ENCODE data around the gene FRMD4A.

FRMD4A gene

GRCh38 chr10:14151571-14151970 is 179.2 kb downstream of the FRMD4A start:
- H3K9ac ChIP-seq (ENCODE audit: low read length) = no peak overlapping the region
- H3K4me3 ChIP-seq (ENCODE audit: insufficient read depth, low read length, poor library complexity, severe bottlenecking) = no peak overlapping the region
- no peaks in the 10 kb centered on the region for H4K20me1 ChIP-seq (ENCODE audit: low read depth, low read length)
- H3K9me3 ChIP-seq (ENCODE audit: insufficient read depth, low read length) = no peaks in the 10 kb centered on the region
- H3K4me2 ChIP-seq (ENCODE audit: low read depth, low read length, poor library complexity, severe bottlenecking) = no peak overlapping the region
- TF ChIP-seq CTCF (IDR thresholded peaks at IDR 0.05; ENCODE audit: insufficient read depth, low read length, poor library complexity, severe bottlenecking) (no peak), EZH2phosphoT487 (conservative IDR thresholded peaks at IDR 0.05; ENCODE audit: low read length) (no peak)
- H3K36me3 ChIP-seq (ENCODE audit: low read length) = no peaks in the 10 kb centered on the region
- no peak overlapping the region for H3K27ac ChIP-seq (ENCODE audit: low read depth, low read length)
- H3F3A ChIP-seq (ENCODE audit: insufficient read depth) = no peaks in the 10 kb centered on the region
- no peak overlapping the region for H2AFZ ChIP-seq (ENCODE audit: low read depth, low read length, severe bottlenecking)
- no peaks in the 10 kb centered on the region for H3K27me3 ChIP-seq (ENCODE audit: low read length)
- H3K9me2 ChIP-seq (replicated peaks; ENCODE audit: insufficient read depth, low read length) = no peaks in the 10 kb centered on the region
- H3K79me2 ChIP-seq (ENCODE audit: insufficient read depth, low read length) = no peaks in the 10 kb centered on the region

GRCh38 chr10:14150526-14150925 is 180.2 kb downstream of the FRMD4A start:
- Histone ChIP-seq H3K4me3 (ENCODE audit: insufficient read depth, low read length, poor library complexity, severe bottlenecking) (no peak overlapping the region), H3K27me3 (ENCODE audit: low read length) (no peaks in the 10 kb centered on the region), H3K9me2 (replicated peaks; ENCODE audit: insufficient read depth, low read length) (no peaks in the 10 kb centered on the region), H3K79me2 (ENCODE audit: insufficient read depth, low read length) (no peaks in the 10 kb centered on the region), H3K27ac (ENCODE audit: low read depth, low read length) (no peak overlapping the region), H3K36me3 (ENCODE audit: low read length) (no peaks in the 10 kb centered on the region), H2AFZ (ENCODE audit: low read depth, low read length, severe bottlenecking) (no peak overlapping the region), H3F3A (ENCODE audit: insufficient read depth) (no peaks in the 10 kb centered on the region), H3K9ac (ENCODE audit: low read length) (no peak overlapping the region), H4K20me1 (ENCODE audit: low read depth, low read length) (no peaks in the 10 kb centered on the region), H3K9me3 (ENCODE audit: insufficient read depth, low read length) (no peaks in the 10 kb centered on the region), H3K4me2 (ENCODE audit: low read depth, low read length, poor library complexity, severe bottlenecking) (no peak overlapping the region)
- TF ChIP-seq CTCF (IDR thresholded peaks at IDR 0.05; ENCODE audit: insufficient read depth, low read length, poor library complexity, severe bottlenecking) (no peak), EZH2phosphoT487 (conservative IDR thresholded peaks at IDR 0.05; ENCODE audit: low read length) (no peak)

GRCh38 chr10:14146501-14146900 is 184.2 kb downstream of the FRMD4A start:
- Histone ChIP-seq H3K36me3 (ENCODE audit: low read length) (no peaks in the 10 kb centered on the region), H3K27me3 (ENCODE audit: low read length) (0 out of 2 replicates have a peak, but pooled peaks cover 3% of the 10 kb centered on the region), H3K9ac (ENCODE audit: low read length) (no peak overlapping the region), H2AFZ (ENCODE audit: low read depth, low read length, severe bottlenecking) (no peak overlapping the region), H3K9me2 (replicated peaks; ENCODE audit: insufficient read depth, low read length) (no peaks in the 10 kb centered on the region), H3K9me3 (ENCODE audit: insufficient read depth, low read length) (no peaks in the 10 kb centered on the region), H3K27ac (ENCODE audit: low read depth, low read length) (no peak overlapping the region), H3K4me3 (ENCODE audit: insufficient read depth, low read length, poor library complexity, severe bottlenecking) (no peak overlapping the region), H3F3A (ENCODE audit: insufficient read depth) (no peaks in the 10 kb centered on the region), H3K4me2 (ENCODE audit: low read depth, low read length, poor library complexity, severe bottlenecking) (no peak overlapping the region), H3K79me2 (ENCODE audit: insufficient read depth, low read length) (no peaks in the 10 kb centered on the region), H4K20me1 (ENCODE audit: low read depth, low read length) (no peaks in the 10 kb centered on the region)
- TF ChIP-seq EZH2phosphoT487 (conservative IDR thresholded peaks at IDR 0.05; ENCODE audit: low read length) = no peak
- TF ChIP-seq CTCF (IDR thresholded peaks at IDR 0.05; ENCODE audit: insufficient read depth, low read length, poor library complexity, severe bottlenecking) = no peak

All from SU-DHL-6 (cell line).